Activated naive CD4-positive, alpha-beta T cell treated with Interleukin-2 at 50 U/mL for 16 hours (primary cell): ENCODE results near the gene APBA2.
A peak's percentile ranks its signal among the peaks of the same experiment; 100 is the strongest.

Experiments
- DNase-seq: peaks from one replicate; pipeline ENCODE4 v3.0.0-alpha.2; 2020

APBA2 gene

GRCh38 chr15:28986108-28986507 lies 100.3 kb downstream of the APBA2 start:
- DNase-seq: no peak

GRCh38 chr15:28986726-28987125 lies 101.0 kb downstream of the APBA2 start:
- no peak for DNase-seq

- no peak for DNase-seq
These were observed 101.6 kb downstream of the APBA2 start for GRCh38 chr15:28987337-28987736.

- DNase-seq: no peak
These were observed 103.6 kb downstream of the APBA2 start for GRCh38 chr15:28989239-28989830.

GRCh38 chr15:28989896-28990295 lies 104.1 kb downstream of the APBA2 start:
- no peak for DNase-seq

GRCh38 chr15:28990390-28990789 lies 104.6 kb downstream of the APBA2 start:
- DNase-seq: no peak

- no peak for DNase-seq
These were observed 105.7 kb downstream of the APBA2 start for GRCh38 chr15:28991236-28992171.

GRCh38 chr15:28992336-28992864 lies 106.6 kb downstream of the APBA2 start:
- no peak for DNase-seq

GRCh38 chr15:28993051-28993719 lies 107.4 kb downstream of the APBA2 start:
- no peak for DNase-seq

GRCh38 chr15:28993720-28994053 lies 107.9 kb downstream of the APBA2 start:
- no peak for DNase-seq

- DNase-seq: peak; percentile 46
These were observed 108.5 kb downstream of the APBA2 start for GRCh38 chr15:28994142-28994830.

- DNase-seq: no peak
These were observed 109.2 kb downstream of the APBA2 start for GRCh38 chr15:28994831-28995596.

- DNase-seq: no peak
These were observed 109.9 kb downstream of the APBA2 start for GRCh38 chr15:28995705-28996104.

GRCh38 chr15:28996289-28996688 lies 110.5 kb downstream of the APBA2 start:
- no peak for DNase-seq

GRCh38 chr15:28996953-28997352 lies 111.2 kb downstream of the APBA2 start:
- DNase-seq: no peak

GRCh38 chr15:28997791-28998190 lies 112.0 kb downstream of the APBA2 start:
- no peak for DNase-seq

GRCh38 chr15:28998511-28998910 lies 112.7 kb downstream of the APBA2 start:
- no peak for DNase-seq

- no peak for DNase-seq
These were observed 117.5 kb downstream of the APBA2 start for GRCh38 chr15:29003191-29003839.

- DNase-seq: no peak
These were observed 118.1 kb downstream of the APBA2 start for GRCh38 chr15:29003840-29004233.

- DNase-seq: no peak
These were observed 120.2 kb downstream of the APBA2 start for GRCh38 chr15:29005931-29006330.

GRCh38 chr15:29008846-29009245 lies 123.1 kb downstream of the APBA2 start:
- no peak for DNase-seq

GRCh38 chr15:29012097-29012496 lies 126.3 kb downstream of the APBA2 start:
- DNase-seq: no peak
